Endothelial cell of umbilical vein (primary cell): ENCODE measurements around the gene USP4. TPM values are rescaled to one million over a fixed set of nuclear protein-coding genes. Genes with fewer than 3 reads are reported as not detected.

ENCODE experiments used
- BruUV-seq: library from RNA; stranded (reverse); fragments of 400-500 nt; replicated peaks from 2 replicates; lab custom pipeline; 2021; lab: Mats Ljungman, UMichigan
- CTCF ChIA-PET: fragments of 300-600, 350-600 bp; sonication (Branson Sonifier 250); formaldehyde crosslinking; loops from one replicate; lab custom pipeline; 2021; ENCODE audit warnings: antibody characterized with exemption, inconsistent platforms; lab: Charles Lee
- POLR2A ChIA-PET: fragments of 300-600, 350-600 bp; sonication (Branson Sonifier 250); formaldehyde crosslinking; loops from one replicate; lab custom pipeline; 2021; ENCODE audit warnings: antibody characterized with exemption, inconsistent platforms; lab: Charles Lee
- DNase-seq: peaks from one replicate; pipeline ENCODE4 v3.0.0-alpha.2; 2011; ENCODE audit warnings: low read depth, low spot score
- FAIRE-seq: peaks from 2 replicates; lab custom pipeline; 2011; peaks lifted over from hg19 to GRCh38; lab: Jason Lieb, UNC
- H2AFZ ChIP-seq: 2 replicates; pipeline ENCODE4 v1.6.0; 2012; ENCODE audit warnings: low read depth, low read length, control low read depth, inconsistent platforms
- H3K27ac ChIP-seq: 2 replicates; pipeline ENCODE4 v1.5.1; 2011; ENCODE audit warnings: low read depth, mild to moderate bottlenecking, control low read depth, low read length, moderate library complexity; ENCODE audit not compliant: insufficient read depth
- H3K27me3 ChIP-seq, 2 experiments: 2 replicates each; pipeline versions ENCODE4 v1.6.0 to v1.6.1; 2011; ENCODE audit warnings: low read length in 2 of 2, mixed read lengths in 1 of 2; ENCODE audit not compliant: control insufficient read depth in 2 of 2, insufficient read depth in 2 of 2
- H3K36me3 ChIP-seq, 2 experiments: 2 replicates in 1 of 2; 3 replicates in 1 of 2; pipeline ENCODE4 v1.5.1; 2011; ENCODE audit warnings: low read length in 2 of 2, mild to moderate bottlenecking in 1 of 2, moderate library complexity in 1 of 2; ENCODE audit not compliant: control insufficient read depth in 2 of 2, insufficient read depth in 2 of 2; ENCODE audit errors: extremely low read depth in 1 of 2
- H3K4me1 ChIP-seq: 3 replicates; pipeline ENCODE4 v1.5.1; 2011; ENCODE audit warnings: mild to moderate bottlenecking, low read length; ENCODE audit not compliant: control insufficient read depth, insufficient read depth; ENCODE audit errors: extremely low read depth
- H3K4me2 ChIP-seq: 2 replicates; pipeline ENCODE4 v1.6.1; 2011; ENCODE audit warnings: low read length, control low read depth, mixed read lengths; ENCODE audit not compliant: insufficient read depth
- H3K4me3 ChIP-seq, 3 experiments: fragments of 200-600 bp in 1 of 3; sonication (generic), shearing (Covaris generic) in 1 of 3; replicated peaks in 1 of 3; 2 replicates each; pipeline ENCODE4 v1.5.1; 2011 to 2016; ENCODE audit warnings: control low read depth in 3 of 3, low read length in 3 of 3, mild to moderate bottlenecking in 2 of 3, inconsistent platforms in 1 of 3, low read depth in 1 of 3, moderate library complexity in 1 of 3; ENCODE audit not compliant: insufficient read depth in 1 of 3
- H3K79me2 ChIP-seq: 2 replicates; pipeline ENCODE4 v1.6.0; 2012; ENCODE audit warnings: low read length, inconsistent platforms; ENCODE audit not compliant: control insufficient read depth, insufficient read depth
- H3K9ac ChIP-seq: replicated peaks from 2 replicates; pipeline ENCODE3; 2011; ENCODE audit warnings: low read length, control low read depth; ENCODE audit not compliant: insufficient read depth; ENCODE audit errors: extremely low read depth
- H3K9me1 ChIP-seq: replicated peaks from 3 replicates; pipeline ENCODE4 v1.6.0; 2011; ENCODE audit warnings: mild to moderate bottlenecking, low read length; ENCODE audit not compliant: control insufficient read depth, insufficient read depth; ENCODE audit errors: extremely low read depth
- H3K9me3 ChIP-seq: replicated peaks from 2 replicates; pipeline ENCODE4 v1.5.1; 2012; ENCODE audit warnings: low read length, inconsistent platforms; ENCODE audit not compliant: control insufficient read depth, insufficient read depth
- H4K20me1 ChIP-seq: replicated peaks from 2 replicates; pipeline ENCODE3; 2011; ENCODE audit warnings: mild to moderate bottlenecking, low read length; ENCODE audit not compliant: control insufficient read depth, insufficient read depth; ENCODE audit errors: extremely low read depth
- EZH2 ChIP-seq: IDR thresholded peaks from 2 replicates; pipeline ENCODE4 v1.6.1; 2012; ENCODE audit warnings: borderline replicate concordance, low read depth, mild to moderate bottlenecking, moderate library complexity, low read length, inconsistent platforms; ENCODE audit not compliant: severe bottlenecking
- FOS ChIP-seq: IDR thresholded peaks from 2 replicates; pipeline ENCODE4 v1.6.1; 2011; ENCODE audit warnings: mild to moderate bottlenecking, low read length, moderate library complexity, borderline replicate concordance; ENCODE audit not compliant: insufficient read depth
- GATA2 ChIP-seq: IDR thresholded peaks from 2 replicates; pipeline ENCODE4 v1.7.0; 2011; ENCODE audit warnings: low read depth, mild to moderate bottlenecking, moderate library complexity, mixed read lengths, low read length; ENCODE audit not compliant: insufficient read length, insufficient read depth
- JUN ChIP-seq: IDR thresholded peaks from 2 replicates; pipeline ENCODE4 v1.6.1; 2011; ENCODE audit warnings: borderline replicate concordance, low read depth; ENCODE audit not compliant: insufficient read length, insufficient read depth
- MYC ChIP-seq: IDR thresholded peaks from one replicate; pipeline ENCODE4 v1.6.1; 2011; ENCODE audit warnings: mild to moderate bottlenecking, low read depth, low read length
- POLR2A ChIP-seq: IDR thresholded peaks from 2 replicates; pipeline ENCODE4 v1.6.1; 2012; ENCODE audit warnings: low read depth, mild to moderate bottlenecking, control low read depth, low read length
- POLR2AphosphoS5 ChIP-seq: IDR thresholded peaks from 2 replicates; pipeline ENCODE4 v1.6.1; 2012; ENCODE audit warnings: low read depth, mild to moderate bottlenecking, control low read depth, low read length, moderate library complexity; ENCODE audit not compliant: insufficient read depth
- dilution Hi-C: fragments of 300-500 bp; cut with MboI; formaldehyde crosslinking; loops from one replicate; pipeline ENCODE4 v1.15.0; 2019; ENCODE audit warnings: low sequenced_read_pairs; ENCODE audit not compliant: extremely low pct_ligation_motif_present
- intact Hi-C: fragments of 100-400 bp; cut with micrococcal nuclease; formaldehyde crosslinking; loops from one replicate; pipeline ENCODE4 v1.10.0; 2022
- polyA plus RNA-seq, 4 experiments: library from polyadenylated mRNA; depleted of rRNA in 3 of 4; stranded (reverse) in 3 of 4; unstranded in 1 of 4; fragments of >200 nt; gene quantifications; 2 replicates each; pipeline versions ENCODE4 v1.2.1 to v1.2.3, GENCODE V29; 2011 to 2012; ENCODE audit warnings: missing spikeins in 1 of 4
- total RNA-seq: library from RNA; stranded (reverse); gene quantifications from 2 replicates; pipeline ENCODE4 v1.2.3, GENCODE V29; 2021
- TF ChIP-seq, protein P1 (sequence below), 2 donors: IDR thresholded peaks; 1 replicate in 1 of 2; 2 replicates in 1 of 2; pipeline ENCODE4 v1.5.1; 2011; ENCODE audit warnings: low read length in 2 of 2, mild to moderate bottlenecking in 2 of 2, moderate library complexity in 2 of 2, control low read depth in 1 of 2, inconsistent platforms in 1 of 2, low read depth in 1 of 2; ENCODE audit not compliant: insufficient read depth in 1 of 2; ENCODE audit errors: extremely low read depth in 1 of 2
- TF ChIP-seq, protein P2 (sequence below): IDR thresholded peaks from 2 replicates; pipeline ENCODE4 v1.6.1; 2011; ENCODE audit not compliant: insufficient read depth, insufficient read length

USP4 gene
- total and polyA plus RNA-seq, 2 donors (not counting 3 experiments of a cell fraction or from before 2014, with no cell fraction given): 39.1 to 61.3 TPM

DNA sequence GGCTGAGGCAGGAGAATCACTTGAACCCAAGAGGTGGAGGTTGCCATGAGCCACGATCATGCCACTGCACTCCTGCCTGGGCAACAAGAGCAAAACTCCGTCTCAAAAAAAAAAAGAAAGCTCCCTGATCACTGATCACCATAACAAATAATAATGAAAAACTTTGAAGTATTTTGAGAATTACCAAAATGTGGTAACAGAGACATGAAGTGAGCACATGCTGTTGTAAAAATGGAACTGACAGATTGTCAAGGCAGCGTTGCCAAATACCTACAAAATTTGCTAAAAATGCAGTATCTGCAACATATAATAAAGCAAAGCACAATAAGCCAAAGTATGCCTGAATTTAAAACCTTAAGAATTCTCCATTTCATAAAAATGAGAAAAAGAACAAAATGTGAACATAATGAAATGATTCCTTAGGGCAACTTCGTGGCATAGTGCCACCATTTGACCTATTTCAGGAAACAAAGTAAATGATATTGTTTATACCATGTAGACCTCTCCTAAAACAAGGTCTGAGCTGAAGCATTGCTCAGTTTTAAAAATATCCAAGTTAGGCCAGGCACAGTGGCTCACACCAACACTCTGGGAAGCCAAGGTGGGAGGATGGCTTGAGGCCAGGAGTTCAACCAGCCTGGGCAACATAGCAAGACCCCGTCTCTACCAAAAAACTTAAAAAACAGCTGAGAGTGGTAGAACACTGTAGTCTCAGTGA is 5.8 kb downstream of the USP4 start:
- H3K4me1 ChIP-seq: peaks cover 5% of the 10 kb centered on the region
- no peak overlapping the region for H3K4me3 ChIP-seq
- H3K27ac ChIP-seq: no peak overlapping the region
- no peaks in the 10 kb centered on the region for H3K9me1 ChIP-seq
- H3K9me3 ChIP-seq: no peaks in the 10 kb centered on the region
- ChIA-PET CTCF (interaction anchor here (0.9 to 2.9 kb wide), 4 partner anchors 9 to 115 kb away, joined by 3 to 18 read pairs (median 4); no protein-coding TSS in a partner anchor), POLR2A (no interaction called here)
- H3K27me3 ChIP-seq: no peaks in the 10 kb centered on the region
- no peak overlapping the region for H2AFZ ChIP-seq
- peaks cover 39% of the 10 kb centered on the region for H3K79me2 ChIP-seq
- TF ChIP-seq FOS (no peak), JUN (no peak), POLR2AphosphoS5 (no peak), MYC (no peak), GATA2 (no peak), EZH2 (no peak), POLR2A (no peak)
- TF ChIP-seq, protein P1, sequence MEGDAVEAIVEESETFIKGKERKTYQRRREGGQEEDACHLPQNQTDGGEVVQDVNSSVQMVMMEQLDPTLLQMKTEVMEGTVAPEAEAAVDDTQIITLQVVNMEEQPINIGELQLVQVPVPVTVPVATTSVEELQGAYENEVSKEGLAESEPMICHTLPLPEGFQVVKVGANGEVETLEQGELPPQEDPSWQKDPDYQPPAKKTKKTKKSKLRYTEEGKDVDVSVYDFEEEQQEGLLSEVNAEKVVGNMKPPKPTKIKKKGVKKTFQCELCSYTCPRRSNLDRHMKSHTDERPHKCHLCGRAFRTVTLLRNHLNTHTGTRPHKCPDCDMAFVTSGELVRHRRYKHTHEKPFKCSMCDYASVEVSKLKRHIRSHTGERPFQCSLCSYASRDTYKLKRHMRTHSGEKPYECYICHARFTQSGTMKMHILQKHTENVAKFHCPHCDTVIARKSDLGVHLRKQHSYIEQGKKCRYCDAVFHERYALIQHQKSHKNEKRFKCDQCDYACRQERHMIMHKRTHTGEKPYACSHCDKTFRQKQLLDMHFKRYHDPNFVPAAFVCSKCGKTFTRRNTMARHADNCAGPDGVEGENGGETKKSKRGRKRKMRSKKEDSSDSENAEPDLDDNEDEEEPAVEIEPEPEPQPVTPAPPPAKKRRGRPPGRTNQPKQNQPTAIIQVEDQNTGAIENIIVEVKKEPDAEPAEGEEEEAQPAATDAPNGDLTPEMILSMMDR (IDR thresholded peaks at IDR 0.05; ENCODE audit: extremely low read depth in 1 of 2, insufficient read depth in 1 of 2, low read depth in 1 of 2, low read length in 2 of 2): no peak
- TF ChIP-seq, protein P2, sequence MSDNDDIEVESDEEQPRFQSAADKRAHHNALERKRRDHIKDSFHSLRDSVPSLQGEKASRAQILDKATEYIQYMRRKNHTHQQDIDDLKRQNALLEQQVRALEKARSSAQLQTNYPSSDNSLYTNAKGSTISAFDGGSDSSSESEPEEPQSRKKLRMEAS: no peak
- intact Hi-C loops (no loop called here), dilution Hi-C loops (no loop called here)
- H3K4me2 ChIP-seq: no peak overlapping the region
- peaks cover 14 to 17% of the 10 kb centered on the region in 2 experiments for H3K36me3 ChIP-seq
- no peaks in the 10 kb centered on the region for H4K20me1 ChIP-seq
- H3K9ac ChIP-seq: no peak overlapping the region
- DNase-seq (no peak), FAIRE-seq (no peak)
- BruUV-seq: no TSS peak
